GM18909 (cell line): ENCODE results near the gene PDSS2.
"Not testable (repeated sequence)": the region's sequence is repeated elsewhere in the genome, so short reads cannot be mapped to it uniquely, and the experiment has no call there.

Source experiments
- ATAC-seq: cut with Tn5 transposase; IDR thresholded peaks from one replicate; pipeline ENCODE4 v1.9.1; 2021; ENCODE audit warnings: mild to moderate bottlenecking; ENCODE audit not compliant: unreplicated experiment, poor library complexity

Gene PDSS2

DNA sequence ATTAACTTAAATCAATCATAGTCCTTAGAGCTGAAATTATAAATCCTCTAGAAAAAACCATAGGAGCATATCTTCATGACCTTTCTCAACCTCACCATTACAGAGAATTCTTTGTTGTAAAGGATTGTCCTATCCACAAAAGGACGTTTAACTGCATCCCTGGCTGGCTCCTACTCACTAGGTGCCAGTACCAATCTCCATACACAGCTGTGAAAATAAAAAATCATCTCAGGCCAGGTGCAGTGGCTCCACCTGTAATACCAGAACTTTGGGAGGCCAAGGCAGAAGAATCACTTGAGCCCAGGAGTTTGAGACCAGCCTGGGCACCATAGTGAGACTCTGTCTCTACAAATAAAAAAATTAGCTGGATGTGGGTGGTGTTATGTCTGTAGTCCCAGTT is 89.9 kb downstream of the PDSS2 start:
- no peak for ATAC-seq

DNA sequence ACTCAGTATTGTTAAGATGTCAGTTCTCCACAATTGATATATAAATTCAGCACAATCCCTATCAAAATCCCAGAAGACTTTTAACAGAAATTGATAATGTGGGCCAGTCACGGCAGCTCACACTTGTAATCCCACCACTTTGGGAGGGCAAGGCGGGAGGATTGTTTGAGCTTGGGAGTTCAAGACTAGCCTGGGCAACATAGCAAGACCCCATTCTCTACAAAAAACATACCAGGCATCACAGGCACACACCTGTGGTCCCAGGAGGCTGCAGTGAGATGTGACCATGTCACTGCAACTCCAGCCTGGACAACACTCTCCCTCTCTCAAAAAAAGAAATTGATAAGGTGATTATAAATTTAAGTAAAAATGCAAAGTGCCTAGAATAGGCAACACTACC is 90.9 kb downstream of the PDSS2 start:
- ATAC-seq, result no peak

DNA sequence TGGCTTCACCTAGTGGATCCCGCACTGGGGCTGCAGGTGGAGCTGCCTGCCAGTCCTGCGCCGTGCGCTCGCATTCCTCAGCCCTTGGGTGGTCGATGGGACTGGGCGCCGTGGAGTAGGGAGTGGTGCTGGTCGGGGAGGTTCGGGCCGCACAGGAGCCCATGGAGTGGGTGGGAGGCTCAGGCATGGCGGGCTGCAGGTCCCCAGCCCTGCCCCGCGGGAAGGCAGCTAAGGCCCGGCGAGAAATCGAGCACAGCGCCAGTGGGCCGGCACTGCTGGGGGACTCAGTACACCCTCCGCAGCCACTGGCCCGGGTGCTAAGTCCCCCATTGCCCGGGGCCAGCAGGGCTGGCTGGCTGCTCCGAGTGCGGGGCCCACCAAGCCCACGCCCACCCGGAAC is 95.2 kb downstream of the PDSS2 start:
- not testable (repeated sequence) for ATAC-seq

DNA sequence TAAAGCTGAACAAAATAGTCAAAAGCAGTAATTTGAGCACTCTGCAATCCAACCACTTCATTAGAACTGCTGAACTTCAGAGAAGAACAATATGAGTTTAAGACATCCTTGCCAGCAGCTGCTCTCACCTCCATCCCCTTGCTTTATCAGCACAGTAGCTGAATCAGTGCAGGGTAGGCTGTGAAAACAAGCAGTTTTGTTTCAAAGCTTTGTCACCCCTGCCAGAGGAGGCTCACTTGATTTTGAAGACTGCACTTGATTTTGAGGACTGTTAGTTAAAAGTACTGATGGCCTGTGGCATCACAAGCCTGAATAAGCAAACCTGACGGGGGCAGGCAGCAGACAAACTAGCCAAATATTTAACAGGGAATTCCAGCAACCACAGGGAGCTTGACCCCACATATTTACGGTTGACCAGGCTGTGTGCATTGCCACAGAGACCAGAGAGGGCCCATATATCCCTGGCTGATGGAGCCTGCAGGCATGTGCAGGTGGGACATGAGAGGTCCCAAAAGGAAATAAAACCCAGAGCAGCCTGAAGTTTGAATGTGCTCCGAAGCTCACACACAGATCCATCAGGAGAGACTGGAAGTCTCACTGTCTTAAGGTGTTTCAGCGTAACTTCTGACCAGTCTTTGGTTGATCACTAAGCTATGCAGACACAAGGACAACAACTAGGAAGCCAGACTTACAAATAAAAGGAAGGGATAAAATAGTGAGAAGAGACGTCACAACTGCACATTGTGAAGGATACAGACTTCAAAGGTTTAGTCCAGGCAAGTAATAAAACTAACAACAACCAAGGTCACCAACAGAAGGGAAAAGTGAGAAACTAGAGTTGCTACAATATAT is 97.4 kb downstream of the PDSS2 start:
- no peak for ATAC-seq

DNA sequence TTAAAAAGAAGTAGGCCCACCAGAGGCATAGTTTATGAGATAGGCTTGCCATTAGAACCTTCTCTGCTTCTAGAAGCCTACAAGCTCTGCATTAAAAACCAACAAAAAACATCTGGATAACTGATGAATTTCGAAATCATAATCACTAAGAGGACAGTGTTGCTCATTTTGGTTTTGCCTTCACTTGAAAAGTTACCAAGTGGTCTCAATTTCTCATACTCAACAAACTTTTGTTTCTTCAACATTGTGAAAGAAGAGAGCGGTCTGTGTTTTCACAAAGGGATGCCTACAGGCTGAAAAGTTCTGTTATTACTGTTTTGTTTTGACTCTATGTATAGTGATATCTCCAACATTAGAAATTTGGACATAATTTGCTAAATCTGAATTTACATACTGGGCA is 98.9 kb downstream of the PDSS2 start:
- no peak for ATAC-seq

DNA sequence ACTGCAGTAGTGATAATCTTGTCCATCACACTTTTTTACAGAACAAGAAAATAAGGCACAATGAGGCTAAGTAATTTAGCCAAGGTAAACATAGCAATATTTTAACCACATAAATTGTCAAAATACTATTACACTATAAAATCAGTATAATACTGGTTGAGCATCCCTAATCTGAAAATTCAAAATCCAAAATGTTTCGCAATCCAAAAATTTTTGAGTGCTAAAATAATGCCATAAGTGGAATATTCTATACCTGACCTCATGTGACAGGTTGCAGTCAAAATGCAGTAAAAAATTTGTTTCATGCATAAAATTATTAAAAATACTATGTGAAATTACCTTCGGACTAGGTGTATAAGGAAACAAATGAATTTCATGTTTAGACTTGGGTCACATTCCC is 101.5 kb downstream of the PDSS2 start:
- ATAC-seq, result no peak

DNA sequence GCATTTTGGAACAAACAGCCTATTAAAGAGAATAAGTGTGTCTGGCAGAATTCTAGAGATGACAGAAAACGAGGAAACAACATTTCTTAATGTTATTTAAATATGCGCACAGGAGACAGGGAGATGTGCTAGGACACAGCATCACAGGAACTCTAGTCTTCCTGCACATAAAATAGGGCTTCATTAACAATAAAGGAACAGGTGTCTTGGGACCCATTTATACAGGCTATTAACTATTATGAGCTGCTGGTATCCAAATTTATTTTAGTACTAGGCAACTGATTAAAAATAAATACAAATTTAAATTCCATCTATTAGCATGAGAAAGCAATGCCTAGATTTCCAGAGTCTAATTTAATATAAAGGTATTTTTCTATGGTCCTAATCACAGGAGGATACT is 102.3 kb downstream of the PDSS2 start:
- no peak for ATAC-seq

DNA sequence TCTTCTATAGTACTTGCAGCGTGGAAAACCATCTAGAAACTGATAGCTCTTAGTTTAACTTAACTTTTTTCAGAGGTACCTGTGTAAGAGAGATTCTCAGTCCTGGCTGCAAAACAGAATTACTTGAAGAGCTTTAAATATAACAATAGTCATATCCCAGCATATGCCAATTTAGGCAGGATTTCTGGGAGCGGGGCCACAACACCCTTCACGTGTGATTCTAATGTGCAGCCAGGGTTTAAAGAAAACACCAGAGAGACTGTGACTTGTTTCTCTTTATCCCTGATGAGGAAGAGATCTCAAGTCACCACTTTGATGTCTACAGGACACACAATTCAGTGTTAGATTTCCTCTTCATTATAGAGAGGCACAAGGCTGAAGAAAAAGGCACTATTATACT is 103.7 kb downstream of the PDSS2 start:
- no peak for ATAC-seq

DNA sequence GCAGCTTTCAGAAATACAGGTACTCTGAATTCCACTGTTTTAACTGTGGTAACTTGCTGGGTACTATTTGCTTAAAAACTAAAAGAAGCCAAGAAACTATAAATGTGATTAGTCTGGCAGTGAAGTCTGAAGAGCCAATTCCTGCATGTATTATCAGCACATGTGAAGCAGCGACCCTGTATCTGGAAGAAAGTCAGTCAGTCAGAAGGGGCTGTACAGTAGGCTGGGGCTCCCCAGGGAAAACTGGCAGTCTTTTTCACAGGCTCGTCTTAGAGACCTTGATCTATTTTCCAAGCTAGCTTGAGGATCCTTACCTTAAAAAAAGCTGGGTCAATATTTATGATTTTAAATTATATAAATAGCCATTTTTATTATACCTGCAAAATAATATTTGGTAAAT is 104.9 kb downstream of the PDSS2 start:
- no peak for ATAC-seq

DNA sequence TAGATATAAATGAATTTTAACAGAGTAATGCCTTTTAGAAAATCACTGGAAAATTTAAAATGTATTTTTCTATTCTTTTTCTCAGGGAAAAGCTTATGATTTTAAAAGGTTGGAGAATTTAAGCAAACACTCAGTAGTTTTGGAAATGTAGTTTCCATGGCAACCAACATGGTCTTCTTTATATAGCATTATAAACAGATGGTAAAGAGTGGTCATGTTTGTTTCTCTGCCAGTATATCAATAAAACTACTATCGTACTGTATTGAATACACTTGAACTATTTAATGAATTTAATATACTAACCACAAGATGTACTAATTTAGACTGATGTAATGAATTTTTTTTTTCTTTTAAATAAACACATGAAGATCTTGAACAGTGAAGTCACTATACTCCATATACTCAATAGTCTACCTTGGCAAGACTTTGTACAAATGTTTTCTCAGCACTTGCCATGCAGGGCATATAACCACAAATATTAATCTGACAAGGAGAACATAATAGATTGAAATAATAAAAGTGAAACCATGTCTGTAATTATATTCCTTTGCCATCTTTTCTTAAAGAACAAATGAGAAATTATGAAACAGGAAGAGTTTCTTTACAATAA is 105.5 kb downstream of the PDSS2 start:
- ATAC-seq, result no peak

DNA sequence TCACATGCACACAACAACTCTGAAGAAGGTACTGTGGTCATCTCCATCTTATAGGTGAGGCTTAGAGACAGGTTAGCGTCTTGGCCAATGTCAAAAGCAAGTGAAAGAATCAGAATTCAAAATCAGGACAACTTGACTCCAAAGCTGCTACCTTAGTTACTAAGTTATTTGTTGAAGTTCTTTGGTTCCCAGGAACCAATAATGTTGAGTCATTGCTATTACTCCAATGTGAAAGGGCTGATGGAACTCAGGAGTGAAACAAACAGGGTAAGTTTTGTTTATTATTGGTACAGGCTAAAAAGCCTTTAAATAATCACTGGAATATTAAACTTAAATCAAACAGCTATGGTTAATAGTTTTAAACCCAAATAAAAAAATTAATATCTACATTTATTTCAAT is 111.1 kb downstream of the PDSS2 start:
- no peak for ATAC-seq

DNA sequence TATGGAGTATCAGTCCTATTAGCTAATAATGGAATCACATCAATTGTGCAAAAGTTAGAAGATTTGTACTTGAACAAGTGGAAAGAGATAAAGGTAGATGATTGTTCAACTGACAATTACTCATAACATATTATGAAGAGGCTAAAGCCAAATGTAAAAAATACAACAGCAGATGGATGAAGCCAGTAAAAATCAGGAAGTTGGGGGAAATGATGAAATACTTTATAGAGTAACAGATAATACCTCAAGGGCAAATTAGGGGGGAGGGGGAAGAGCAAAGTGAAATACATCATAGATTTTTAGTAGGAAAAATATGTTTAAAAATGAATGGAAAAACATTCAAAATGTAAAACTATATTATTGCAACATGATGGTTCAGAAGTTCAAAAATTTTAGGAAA is 114.0 kb downstream of the PDSS2 start:
- ATAC-seq, result no peak

DNA sequence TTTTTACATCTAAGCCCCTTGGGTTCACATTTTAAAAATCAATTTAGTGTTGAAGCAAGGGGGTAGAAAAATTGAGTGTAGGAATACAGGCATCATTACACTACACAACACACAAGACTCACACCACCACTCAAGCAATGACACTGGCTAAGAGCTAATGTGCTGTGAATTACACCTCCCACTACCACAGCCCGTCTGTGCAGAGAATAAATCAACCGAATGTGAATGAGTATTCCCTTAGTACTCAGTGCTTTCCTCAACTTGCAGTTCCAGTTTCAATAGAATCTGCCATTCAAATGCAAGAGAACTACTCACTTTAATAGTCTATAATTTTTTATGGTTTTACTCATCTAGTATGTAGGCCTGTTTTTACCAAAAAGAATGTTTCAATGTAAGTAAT is 114.4 kb downstream of the PDSS2 start:
- ATAC-seq, result no peak

DNA sequence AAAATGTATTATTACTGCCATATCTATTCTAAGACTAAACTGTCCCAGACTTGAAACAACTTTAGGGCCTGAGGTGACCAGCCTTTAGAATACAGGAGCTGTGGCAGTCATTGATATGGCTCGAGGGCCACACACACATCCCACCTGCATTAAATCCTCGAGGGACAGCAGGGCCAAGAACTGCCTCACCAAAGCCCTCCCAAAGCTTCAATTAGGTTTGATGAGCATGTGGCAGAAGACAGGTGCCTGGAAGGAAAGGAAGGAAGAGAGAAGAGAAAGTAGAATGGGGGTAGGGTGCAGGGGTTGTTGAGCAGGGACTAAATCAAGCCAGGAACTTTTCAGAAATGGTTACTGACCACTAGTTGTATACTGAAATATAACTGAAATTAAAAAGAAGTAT is 115.0 kb downstream of the PDSS2 start:
- ATAC-seq, result no peak

DNA sequence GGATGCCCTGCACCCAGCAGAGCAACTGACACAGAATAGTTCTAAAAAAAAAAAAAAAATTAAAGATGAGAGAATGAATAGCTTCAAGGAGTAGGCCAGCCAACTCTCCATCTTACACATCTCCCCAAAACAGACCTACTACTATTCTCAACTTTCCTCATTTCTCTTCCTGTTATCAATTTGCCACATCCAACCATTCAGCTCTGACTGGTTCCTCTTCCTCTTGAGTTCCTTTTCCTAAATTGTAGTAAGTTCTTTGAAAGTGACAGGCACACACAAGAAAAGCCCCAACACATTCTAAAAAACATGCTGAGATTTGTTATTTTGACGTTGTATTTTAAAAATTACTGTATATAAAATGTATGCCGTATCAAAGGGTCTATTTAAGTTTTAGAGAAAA is 117.2 kb downstream of the PDSS2 start:
- no peak for ATAC-seq

DNA sequence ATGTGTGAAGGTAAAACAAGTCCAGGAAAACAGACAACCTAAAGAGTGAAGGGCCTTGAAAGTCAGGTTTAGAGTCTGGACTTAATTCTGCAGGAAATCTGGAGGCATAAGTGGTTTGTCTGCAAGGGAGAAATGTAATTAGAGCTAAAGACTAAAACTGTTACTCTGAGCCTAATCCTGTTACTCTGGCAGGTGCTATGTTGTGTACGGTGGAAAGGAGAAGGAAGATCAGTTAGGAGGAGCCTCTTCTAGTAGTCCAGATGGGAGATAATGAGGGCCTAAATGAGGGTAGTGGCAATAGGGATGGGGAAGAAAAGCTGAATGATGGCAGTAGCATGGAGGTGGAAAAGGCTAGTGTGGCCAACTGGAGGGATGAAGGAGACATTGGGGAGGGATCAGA is 118.5 kb downstream of the PDSS2 start:
- ATAC-seq, result no peak

DNA sequence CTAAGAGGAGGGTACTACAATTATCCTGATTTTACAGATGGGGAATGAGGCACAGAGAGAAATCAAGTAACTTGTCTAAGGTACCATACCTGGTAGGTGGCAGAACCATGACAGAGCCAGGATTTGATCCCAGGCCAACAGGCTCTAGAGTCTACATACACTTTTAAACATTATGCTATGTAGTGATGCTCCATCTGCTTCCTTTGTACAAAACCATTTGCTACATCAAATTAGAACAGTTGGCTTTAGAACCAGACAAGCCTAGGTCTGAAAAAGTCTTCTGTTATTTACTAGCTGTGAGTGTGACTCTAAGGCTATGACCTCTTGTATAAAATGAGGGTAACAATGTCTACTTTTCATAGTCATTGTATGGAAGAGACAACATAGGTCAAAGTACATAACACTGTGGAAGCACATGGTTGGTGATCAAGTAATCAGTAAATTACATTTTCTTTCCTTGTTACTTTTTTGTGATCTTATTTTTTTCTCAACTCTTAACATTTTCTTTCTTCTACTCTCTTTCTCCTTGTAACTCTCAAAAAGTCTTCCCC is 122.1 kb downstream of the PDSS2 start:
- no peak for ATAC-seq

DNA sequence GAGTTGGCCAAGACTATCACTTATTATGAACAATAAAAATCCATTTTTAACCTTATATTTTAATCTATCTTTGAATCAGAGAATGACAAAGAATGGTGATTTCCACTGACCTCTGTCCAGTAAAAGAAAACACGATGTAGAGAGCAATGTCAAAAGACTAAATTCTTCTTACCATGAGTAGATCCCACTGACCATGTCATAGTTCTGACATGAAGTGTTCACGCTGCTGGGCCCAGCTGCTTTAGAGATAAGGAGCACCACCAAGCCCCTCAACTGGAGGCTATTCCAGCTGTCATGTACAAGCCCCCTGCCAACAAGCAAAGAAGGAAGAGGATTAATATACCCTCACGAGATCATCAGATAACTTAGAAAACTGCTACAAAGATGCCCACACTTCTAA is 125.3 kb downstream of the PDSS2 start:
- ATAC-seq, result no peak

DNA sequence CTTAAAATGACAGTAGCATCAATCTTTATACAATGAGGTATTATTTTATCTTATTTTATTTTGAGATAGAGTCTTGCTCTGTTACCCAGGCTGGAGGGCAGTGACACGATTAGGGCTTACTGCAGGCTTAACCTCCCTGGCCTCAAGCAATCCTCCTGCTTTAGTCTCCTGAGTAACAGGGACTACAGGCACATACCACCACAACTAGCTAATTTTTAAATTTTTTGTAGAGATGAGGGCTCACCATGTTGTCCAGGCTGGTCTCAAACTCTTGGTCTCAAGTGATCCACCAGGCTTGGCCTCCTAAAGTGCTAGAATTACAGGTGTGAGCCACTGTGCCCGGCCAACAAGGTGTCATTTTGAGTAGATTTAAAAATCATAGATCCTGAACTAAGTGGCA is 125.9 kb downstream of the PDSS2 start:
- no peak for ATAC-seq

DNA sequence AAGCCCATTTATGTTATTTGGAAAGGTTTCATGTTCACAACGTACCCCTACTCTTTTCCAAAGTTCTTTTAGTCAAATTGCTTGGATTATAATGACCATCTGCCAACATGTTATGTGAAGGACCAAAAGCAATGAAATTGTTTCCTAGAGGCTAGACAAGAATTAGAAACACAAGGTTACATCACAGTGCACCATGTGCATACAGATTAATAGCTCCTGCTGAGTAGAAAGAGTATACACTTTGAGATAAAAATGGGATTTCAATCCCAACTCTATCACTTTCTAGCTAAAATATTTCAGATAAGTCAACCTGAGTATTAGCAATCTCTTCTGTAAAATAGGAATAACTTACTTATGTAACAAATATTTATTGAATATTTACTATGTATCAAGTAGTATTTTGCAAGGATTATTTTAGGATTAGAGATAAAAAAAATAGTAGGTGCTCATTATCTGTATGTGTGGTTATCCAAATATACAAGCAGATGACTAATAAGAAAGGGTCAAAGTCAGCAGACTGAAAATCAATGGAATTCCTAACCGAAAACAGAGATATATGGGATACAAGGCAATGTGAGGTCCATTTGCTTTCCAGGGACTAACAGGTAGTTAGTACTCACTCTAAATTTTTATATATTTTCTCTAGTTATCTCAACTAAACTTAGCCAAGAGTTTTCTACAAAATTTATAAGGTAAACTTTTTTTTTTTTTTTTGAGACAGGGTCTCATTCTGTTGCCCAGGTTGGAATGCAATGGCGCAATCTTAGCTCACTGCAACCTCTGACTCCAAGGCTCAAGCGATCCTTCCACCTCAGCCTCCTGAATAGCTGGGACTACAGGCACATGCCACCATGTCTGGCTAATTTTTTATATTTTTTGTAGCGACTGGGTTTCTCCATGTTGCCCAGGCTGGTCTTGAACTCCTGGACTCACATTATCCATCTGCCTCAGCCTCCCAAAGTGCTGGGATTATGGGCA is 127.7 kb downstream of the PDSS2 start:
- ATAC-seq, result no peak

DNA sequence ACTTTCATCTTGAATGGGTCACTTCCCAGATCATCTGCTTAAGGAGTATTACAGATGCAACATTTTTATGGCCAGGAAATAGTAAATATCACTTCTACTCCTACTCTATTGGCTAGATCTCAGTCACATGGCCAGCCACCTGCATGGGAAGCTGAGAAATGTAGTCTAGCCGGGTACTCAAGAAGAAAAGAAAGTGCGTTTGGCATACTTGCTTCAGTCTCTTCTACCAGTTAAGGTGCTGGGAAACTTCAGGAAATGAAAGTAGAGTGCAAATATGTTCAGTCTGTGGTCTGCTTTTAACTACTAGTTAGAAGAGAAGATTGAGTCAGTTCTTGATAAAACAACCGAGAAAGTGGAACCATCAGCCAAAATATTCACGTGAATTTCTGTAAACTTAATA is 129.2 kb downstream of the PDSS2 start:
- ATAC-seq, result peak; percentile 99
